Fibroblast of skin of left quadriceps (primary cell): Measurements from ENCODE around the gene C22orf15.
A peak's percentile ranks its signal among the peaks of the same experiment; 100 is the strongest.

Source experiments
- DNase-seq, 2 experiments: peaks; one replicate each; pipeline ENCODE4 v3.0.0-alpha.2; 2013; ENCODE audit warnings: low read depth in 2 of 2

The C22orf15 gene

DNA sequence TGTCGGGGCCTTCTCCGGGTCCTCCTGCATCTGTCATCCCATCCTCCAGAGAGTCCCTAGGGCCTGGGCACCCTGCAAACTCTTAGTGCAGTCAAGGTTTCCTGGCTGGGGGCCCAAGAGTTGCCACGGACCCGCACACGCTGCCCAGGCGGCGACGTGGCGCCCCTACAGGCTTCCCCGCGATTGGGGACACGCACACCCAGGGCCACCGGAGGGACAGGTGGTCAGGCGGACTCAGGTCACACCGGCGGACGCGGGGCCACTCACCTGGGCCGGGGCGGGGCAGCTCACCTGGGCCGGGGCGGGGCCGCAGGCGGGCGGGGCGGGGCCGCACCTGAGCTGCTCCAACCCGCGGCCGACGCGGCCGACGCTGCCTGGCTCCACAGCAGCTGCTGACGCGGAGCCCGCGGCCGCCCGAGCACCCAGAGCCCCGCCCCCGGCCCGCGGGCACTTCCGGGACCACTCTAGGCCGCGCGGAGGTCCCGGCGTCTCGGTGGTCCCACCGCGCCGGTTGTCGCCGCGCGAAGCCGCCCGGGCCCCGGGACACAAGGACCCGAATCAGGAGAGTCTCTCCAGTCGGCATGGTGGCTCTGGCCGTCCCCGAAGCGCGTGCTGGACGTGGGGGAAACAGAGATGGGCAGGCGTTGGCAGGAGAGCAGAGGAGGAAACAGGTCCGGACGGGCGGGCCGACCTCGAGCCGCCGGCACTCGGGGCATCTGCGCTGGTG lies 11.9 kb upstream of the C22orf15 start, which contains the start of gene ZNF70:
Gene ZNF70, minus strand, starts transcription at position 399 of the 727 bp plus-strand sequence. CDS start 5,972 bp downstream, outside the sequence.
- DNase-seq = peak; percentile 56 to 58

DNA sequence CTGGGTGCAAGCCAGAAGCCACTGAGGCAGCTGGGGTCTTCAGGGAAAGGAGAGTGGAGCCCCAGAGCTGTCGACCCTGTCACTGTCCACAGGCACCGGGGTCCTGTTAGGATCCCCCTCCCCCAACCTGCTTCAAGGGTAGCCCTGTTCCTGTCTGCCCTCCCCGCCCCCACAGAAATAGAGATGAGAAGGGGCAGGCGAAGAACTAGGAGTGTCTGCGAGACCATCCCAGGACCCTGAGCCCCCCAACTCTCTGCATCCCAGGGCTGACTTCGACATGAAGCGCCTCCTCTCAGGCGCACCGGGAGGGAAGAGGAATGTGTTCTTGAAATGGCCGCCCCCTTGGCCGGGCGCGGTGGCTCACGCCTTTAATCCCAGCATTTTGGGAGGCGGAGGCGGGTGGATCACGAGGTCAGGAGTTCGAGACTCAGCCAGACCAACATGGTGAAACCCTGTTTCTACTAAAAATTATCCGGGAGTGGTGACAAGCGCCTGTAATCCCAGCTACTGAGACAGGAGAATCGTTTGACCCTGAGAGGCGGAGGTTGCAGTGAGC lies 11.3 kb upstream of the C22orf15 start:
- DNase-seq = no peak

DNA sequence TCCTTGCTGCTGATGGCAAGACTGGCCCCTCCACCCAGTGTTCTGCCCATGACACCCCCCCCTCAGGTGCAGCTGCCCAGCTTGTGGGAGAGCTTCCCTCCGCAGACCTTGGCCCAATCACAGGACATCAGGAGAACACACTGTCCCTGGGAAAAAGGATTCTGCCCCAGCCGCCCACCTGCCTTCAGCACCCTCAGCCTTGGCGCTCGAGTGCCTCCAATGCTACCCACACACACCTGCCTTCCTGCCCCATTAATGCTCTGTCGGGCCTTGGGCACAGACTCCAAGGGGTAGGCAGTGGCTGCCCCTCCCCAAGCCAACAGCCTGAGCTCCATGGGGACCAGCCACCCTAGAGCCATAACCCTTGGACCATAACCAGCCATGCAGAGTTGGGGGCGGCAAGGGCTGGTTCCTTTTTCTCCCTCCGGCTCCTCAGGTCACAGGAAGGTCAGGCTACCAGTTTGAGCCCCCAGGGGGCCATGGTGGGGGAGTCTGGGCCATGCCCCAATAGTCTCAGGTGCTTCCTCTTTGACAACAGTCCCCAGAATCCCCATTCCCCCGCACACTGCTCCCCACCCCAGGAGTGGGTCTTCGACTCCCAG lies 10.6 kb upstream of the C22orf15 start:
- no peak for DNase-seq

DNA sequence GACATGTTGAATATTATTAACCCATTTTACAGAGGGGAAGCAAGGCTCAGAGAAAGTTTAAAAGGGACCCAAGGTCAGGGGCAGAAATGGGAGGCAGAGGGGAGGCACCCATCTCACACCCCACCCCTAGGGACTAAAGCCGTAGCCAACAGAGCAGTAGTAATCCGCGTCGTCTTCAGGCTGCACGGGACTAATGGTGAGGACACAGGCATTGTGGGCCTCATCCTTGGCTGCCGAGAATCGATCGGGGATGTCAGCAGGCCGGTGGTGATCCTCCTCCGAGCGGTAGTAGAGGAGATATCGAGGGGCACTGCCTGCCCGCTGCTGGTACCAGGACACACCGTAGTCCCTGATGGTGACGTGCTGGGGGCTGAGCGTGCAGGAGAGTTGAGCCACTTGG lies 10.0 kb upstream of the C22orf15 start:
- no peak for DNase-seq

DNA sequence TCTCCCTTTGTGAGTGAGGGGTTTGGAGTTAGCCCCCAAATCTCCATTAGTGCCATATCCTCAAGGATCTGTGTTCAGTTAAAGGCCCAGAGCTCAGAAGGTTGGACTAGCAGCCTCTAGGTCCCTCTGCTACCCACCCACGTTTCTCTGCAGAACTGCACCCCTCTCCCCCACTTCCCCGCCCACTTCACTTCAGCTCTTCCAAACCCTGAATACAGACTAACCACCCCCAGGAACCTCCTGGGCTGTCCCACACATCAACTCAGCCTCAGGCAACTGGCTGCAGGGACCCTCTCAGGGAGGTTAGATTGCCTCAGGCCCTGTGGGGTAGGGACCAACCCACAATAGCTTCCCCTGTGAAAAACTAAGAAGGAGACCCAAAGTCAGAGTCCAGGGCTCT lies 9.4 kb upstream of the C22orf15 start:
- DNase-seq = no peak

DNA sequence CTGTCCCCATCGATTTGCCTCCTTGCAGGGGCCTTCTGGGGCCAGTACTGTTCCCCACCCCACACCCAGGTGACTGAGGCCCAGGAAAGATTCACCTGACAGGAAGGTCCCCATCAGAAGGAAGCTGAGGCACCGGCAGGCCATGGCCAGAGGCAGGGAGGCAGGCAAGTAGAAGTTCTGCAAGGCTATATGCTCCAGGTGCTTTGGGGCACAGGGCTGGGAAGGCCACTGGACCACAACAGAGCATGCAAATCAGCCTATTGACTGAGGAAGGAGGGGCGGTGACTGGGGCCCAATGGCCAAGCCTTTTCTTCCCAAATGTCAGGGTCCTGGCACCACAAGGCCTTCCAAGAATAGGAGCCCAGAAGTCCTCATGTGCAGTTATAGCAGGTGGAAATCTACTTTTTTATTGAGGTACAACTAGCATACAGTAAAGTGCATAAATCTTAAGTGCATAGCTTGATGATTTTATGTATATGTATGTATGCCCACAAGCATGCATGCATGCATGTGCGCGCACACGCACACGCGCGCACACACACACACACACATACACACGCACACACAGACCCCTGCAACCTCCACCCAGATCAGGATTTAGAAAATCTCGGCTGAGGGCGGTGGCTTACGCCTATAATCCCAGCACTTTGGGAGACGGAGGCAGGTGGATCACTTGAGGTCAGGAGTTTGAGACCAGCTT lies 8.4 kb upstream of the C22orf15 start, which contains the start of gene VPREB3:
Gene VPREB3, minus strand, starts transcription at position 206 of the 700 bp plus-strand sequence. Its CDS starts 62 bp downstream, at position 144.
- no peak for DNase-seq

DNA sequence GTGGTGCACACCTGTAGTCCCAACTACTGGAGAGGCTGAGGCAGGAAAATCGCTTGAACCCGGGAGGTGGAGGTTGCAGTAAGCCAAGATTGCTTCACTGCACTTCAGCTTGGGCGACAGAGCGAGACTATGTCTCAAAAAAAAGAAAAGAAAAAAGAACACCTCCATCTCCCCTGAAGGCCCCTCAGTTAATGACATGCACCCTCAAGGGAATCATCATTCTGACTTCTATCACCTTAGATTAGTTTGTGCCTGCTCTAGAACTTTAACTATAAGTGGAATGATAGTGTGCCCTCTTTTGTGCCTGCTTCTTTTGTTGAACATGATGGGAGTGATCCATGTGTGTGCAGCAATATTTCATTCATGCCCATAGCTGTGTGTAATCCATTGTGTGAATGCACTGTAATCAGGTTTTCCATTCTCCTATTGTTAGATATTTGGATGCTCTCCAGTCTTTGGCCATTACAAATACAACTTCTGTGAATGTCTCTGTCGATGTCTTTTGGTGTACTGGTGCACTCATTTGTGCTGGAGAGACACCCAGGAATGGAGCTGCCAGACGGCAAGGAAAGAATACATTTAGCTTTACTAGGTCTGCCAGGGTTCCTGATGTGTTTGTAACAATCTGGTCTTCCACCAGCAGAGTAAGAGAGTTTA lies 7.7 kb upstream of the C22orf15 start:
- no peak for DNase-seq

DNA sequence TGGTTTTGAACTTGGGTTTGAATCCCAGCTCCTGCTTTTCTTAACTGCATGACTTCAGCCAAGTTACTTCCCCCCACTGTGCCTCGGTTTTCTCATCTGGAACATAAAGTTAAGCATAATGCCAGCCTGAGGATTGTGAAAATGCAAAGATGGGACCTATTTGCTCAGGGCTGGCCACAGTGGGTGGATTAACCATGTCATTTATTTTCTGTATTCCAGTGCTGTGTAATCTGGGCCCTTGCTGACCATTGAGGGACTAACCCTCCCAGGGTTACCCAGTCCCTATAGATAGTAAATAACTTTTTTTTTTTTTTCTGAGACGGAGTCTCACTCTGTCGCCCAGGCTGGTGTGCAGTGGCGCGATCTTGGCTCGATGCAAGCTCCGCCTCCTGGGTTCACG lies 7.1 kb upstream of the C22orf15 start:
- DNase-seq = no peak

DNA sequence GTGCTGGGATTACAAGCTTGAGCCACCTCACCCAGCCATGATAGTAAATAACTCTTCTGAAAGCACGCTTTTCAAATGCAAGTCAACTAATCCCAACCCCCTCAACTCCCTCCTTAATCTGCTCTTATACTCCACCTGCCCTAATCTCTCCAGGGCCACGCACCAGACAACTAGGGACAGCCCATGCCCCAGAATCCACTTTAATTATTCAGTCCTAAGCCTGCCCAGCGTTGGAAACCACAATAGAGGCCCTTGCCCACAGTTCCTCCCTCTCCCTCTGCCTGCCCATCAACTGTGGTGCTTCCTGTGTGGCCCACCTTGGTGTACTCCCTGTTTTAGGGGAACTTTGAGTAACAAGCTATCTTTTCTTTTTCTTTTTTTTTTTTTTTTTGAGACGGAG lies 5.9 kb upstream of the C22orf15 start:
- no peak for DNase-seq

DNA sequence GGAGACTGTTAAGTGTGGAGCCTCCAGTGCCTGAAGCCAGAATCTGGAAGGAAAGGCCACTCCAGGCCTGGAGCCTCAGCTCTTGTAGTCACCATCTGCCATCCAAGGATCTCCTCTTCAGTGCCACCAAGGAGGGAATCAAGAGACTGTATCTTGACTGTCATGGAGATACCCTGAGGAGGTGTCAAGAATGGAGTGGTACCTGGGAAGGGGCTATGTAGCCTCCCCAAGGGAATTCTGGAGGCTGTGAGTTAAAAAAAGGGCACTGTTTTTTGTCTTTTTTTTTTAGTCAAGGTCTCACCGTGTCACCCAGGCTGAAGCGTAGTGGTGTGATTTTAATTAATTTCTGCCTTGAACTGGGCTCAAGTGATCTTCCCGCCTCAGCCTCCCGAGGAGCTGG lies 3.2 kb upstream of the C22orf15 start:
- no peak for DNase-seq

DNA sequence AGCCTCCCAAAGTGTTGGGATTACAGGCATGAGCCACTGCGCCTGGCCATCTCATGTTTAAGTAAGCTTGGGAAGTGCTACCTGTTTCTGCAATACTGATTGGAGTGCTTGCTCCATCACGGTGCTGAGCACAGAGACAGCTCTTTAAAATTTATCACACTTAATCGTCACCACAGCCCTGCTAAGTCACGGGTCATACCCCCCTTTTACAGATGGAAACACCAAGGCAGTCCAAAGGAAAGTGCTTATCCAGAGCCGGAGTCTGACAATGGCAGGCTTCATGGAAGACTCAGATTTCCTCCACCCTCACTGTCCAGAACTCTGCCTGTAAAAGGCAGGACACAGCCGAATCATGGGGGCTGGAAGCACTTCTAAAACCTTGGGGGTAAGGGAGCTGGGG lies 2.7 kb upstream of the C22orf15 start:
- no peak for DNase-seq

DNA sequence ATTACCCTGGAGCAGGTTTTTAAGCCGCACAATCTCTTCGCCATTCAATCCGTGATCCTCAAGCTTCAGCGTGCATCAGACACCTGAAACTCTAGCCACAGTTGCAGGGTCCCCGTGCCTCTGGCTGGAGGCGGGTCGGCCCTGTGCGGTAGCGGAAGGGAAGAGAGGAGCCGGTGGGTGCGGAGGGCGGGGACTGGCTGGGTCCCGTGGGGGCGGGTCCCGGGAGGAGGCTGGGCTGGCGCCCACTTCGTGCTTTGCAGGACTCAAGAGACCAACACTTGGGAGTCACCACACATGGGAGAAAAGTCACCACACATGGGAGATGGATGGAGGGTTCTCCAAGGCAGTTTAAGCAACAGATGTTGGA lies 772 bp downstream of the C22orf15 start:
- DNase-seq = no peak

DNA sequence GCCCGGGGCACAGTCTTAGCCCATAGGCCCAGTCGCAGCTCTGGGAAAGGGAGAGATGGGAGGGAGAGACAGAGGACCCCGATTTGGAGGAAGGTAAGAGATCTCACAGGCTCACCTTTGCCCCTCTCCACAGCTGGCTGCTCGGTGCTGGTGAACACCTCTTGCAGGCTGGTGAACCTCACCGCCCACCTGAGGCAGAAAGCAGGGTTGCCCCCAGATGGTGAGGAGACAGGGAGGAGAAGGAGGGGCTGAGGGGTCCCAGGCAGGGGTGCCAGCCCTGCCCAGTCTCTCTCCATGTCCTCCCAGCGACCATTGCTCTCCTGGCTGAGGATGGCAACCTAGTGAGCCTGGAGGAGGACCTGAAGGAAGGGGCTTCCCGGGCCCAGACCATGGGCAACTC lies 1.2 kb downstream of the C22orf15 start:
- no peak for DNase-seq

DNA sequence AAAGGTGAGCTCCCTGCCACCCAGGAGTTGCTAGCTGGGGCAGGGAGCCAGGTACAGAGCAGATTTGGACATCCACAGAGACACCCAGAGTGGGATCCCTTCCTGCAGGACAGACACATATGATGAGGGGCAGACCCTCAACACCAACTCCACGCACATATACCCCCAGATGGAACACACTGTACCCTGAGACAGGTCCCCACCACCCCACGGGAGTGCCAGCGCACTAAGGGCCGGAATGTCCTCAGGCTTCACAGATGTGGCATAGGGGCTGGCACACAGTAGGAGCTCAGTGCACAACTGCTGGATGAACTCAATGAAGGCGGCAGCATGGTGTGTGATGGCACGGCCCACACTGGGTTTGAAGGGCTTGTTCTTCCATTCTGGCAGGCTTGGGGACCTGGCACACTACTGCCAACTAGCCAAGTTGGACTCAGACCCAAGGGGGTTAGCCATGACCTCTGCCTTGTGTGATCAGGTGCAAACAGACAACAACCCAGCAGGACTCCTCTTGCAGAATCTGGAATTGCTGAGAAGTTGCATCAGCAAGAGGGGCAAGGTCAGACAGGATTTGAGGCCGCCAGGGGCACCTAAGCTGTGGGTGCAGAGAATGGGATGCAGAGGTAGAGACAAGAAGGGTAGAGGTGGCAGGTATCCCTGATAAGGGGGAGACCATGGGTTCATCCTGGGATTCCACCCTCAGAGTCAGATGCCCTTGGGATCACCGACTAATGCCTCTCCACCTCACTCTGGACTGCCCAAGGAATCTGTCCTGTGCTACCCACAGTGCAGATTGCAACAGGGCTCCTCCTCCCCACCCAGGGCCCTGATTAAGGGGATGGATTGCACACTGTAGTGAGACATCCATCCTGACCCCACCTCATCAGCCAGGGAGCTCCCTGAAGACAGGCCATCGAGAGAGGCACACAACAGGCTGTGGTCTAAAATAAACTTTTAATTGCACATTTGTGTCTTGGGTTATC lies 2.4 kb downstream of the C22orf15 start:
- no peak for DNase-seq

DNA sequence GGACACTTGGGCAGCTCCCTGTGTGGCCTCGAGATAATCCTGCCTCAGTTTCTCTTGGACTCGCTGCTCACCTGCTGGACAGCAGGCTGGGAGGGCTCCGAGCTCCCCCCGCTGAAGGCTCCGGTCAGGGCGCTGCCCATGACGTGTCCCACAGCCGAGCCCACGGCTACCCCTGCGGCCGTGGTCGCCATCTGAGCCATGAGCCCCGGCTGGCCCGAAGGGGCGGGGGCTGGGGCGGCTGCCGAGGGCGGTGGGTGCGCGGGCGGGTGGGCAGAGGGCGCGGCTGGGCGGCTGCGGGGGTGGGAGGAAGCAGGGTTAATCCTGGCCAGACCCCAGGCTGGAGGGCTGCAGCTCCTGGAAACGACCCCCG lies 4.5 kb downstream of the C22orf15 start:
- no peak for DNase-seq

DNA sequence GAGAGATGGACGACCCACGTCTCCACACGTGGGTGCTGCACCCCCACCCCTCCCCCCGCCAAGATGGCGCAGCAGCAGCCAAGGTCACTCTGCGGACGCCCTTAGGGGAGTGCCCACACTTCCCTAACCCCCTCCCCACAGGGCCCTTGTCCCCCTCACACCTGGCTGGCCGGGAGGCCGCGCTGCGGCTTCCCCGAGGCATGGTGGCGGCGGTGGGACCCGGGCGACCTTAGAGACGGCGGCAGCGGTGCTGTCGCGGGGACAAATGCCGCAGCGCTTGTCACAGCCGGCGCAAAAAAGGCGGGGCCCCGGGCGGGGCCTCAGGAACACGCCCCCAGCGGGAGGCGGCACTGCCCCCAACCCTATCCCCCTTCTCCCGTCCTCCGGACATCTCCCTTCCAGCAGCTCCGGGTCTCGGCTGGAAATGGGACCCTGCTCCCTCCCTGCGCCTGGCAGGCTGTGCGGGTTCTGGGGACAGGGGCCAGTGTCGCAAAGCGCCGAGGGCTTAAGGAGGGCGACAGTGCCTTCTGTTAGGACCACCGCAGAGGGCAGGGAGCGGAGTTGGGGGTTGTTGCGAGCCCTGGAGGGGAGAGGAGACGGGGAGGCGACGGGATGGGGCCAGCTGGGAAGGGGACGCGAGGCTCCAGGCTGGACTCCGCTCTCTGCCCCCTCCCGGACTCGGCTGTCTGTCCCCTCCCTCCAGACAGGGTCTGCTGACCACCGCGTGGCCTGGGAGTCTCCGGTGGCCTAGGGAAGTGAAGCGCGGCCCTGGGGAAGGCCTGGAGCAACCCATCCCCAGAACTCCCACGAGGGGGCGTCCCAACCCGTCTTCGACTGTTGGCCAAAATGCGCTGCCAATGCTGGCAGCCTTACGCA lies 5.1 kb downstream of the C22orf15 start, which contains the start of gene CHCHD10:
Gene CHCHD10, minus strand, starts transcription at position 300 of the 876 bp plus-strand sequence. Its CDS starts 98 bp downstream, at position 202.
- peak in 1 of 2 experiments; percentile 43 for DNase-seq

DNA sequence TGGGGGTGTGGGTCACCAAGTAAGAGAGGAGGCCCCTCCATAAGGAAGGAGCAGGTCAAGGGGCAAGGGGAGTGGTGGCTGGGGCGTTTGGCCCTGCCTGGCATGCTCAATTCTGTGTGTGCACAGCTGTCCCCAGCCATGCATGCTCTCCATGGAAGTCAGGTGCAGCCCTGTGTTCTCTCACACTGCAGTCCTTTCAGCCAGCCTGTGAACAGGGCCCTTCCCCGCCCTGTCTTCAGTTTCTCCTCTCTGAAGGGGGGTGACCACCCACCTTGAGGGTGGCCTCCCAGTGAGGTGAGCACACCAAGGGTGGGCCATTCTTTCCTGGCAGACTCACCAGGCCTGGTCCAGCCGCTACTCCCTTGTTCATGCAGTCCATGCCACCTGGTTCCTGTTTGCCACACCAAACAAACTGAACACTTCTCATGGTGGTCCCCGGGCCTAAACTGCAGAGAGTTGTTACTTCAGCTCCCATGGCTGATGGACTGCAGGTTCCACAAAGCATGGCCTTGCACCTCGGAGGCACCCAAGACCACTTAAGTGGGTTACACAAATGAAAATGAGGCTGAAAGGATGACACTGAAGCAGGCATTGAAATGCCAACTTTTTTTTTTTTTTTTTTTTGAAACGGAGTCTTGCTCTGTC lies 6.7 kb downstream of the C22orf15 start:
- DNase-seq = no peak

DNA sequence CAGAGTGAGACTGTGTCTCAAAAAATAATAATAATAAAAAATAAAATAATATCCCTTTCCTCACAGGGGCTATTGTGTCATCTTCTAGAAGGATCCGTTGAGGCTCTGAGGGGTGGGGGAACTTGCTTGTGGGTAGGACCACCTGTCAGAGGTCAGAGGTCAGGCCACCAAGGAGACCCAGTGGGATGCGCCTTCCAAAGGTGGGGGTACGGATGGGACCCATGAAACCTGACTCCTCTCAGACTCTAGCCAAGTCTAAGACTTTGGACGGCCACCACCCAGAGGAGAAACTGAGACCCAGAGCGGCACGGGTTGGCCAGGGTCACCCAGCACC lies 9.5 kb downstream of the C22orf15 start:
- no peak for DNase-seq
